ENCODE data around the gene NCK1. TPM values are rescaled to one million over a fixed set of nuclear protein-coding genes. Genes with fewer than 3 reads are reported as not detected.

Gene NCK1
- total RNA-seq, 1 donor from 2014 or later: 43.7 TPM

GRCh38 chr3:136973352-136973751, 111.3 kb downstream of the NCK1 start:
- Histone ChIP-seq H3K27me3 (ENCODE audit: insufficient read depth, low read length) (no peaks in the 10 kb centered on the region), H3K4me2 (ENCODE audit: low read length) (no peak overlapping the region), H2AFZ (ENCODE audit: low read depth, low read length) (no peak overlapping the region), H3K27ac (ENCODE audit: low read depth, low read length) (no peak overlapping the region), H3K4me3 (ENCODE audit: insufficient read depth, low read depth, low read length) (no peak overlapping the region), H4K20me1 (ENCODE audit: insufficient read depth, low read length) (no peaks in the 10 kb centered on the region), H3K9me3 (ENCODE audit: insufficient read depth, low read depth, low read length) (no peaks in the 10 kb centered on the region), H3K9ac (ENCODE audit: low read length) (no peak overlapping the region), H3K36me3 (ENCODE audit: insufficient read depth, low read length) (no peaks in the 10 kb centered on the region), H3K79me2 (ENCODE audit: insufficient read depth, low read length) (no peaks in the 10 kb centered on the region), H3K4me1 (ENCODE audit: insufficient read depth, low read length) (no peaks in the 10 kb centered on the region)
- FAIRE-seq: no peak
- no peaks in the 10 kb centered on the region for H3K4me1 Mint-ChIP-seq (ENCODE audit: low read depth, unreplicated experiment)
- peaks cover 8% of the 10 kb centered on the region for H3K36me3 Mint-ChIP-seq (ENCODE audit: low read depth, unreplicated experiment)
- no peak overlapping the region for H3K27ac Mint-ChIP-seq (ENCODE audit: unreplicated experiment)
- peaks cover 5% of the 10 kb centered on the region for H3K9me3 Mint-ChIP-seq (ENCODE audit: unreplicated experiment)
- TF ChIP-seq, protein P1, sequence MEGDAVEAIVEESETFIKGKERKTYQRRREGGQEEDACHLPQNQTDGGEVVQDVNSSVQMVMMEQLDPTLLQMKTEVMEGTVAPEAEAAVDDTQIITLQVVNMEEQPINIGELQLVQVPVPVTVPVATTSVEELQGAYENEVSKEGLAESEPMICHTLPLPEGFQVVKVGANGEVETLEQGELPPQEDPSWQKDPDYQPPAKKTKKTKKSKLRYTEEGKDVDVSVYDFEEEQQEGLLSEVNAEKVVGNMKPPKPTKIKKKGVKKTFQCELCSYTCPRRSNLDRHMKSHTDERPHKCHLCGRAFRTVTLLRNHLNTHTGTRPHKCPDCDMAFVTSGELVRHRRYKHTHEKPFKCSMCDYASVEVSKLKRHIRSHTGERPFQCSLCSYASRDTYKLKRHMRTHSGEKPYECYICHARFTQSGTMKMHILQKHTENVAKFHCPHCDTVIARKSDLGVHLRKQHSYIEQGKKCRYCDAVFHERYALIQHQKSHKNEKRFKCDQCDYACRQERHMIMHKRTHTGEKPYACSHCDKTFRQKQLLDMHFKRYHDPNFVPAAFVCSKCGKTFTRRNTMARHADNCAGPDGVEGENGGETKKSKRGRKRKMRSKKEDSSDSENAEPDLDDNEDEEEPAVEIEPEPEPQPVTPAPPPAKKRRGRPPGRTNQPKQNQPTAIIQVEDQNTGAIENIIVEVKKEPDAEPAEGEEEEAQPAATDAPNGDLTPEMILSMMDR (IDR thresholded peaks at IDR 0.05; ENCODE audit: insufficient read depth, low read depth, low read length): no peak
- no peak for TF ChIP-seq EZH2 (IDR thresholded peaks at IDR 0.05; ENCODE audit: insufficient read depth, low read length)
- H3K4me3 Mint-ChIP-seq (ENCODE audit: unreplicated experiment): no peak overlapping the region
- no peaks in the 10 kb centered on the region for H3K27me3 Mint-ChIP-seq (ENCODE audit: low read depth, unreplicated experiment)
- no peak for DNase-seq (ENCODE audit: low read depth)

DNA sequence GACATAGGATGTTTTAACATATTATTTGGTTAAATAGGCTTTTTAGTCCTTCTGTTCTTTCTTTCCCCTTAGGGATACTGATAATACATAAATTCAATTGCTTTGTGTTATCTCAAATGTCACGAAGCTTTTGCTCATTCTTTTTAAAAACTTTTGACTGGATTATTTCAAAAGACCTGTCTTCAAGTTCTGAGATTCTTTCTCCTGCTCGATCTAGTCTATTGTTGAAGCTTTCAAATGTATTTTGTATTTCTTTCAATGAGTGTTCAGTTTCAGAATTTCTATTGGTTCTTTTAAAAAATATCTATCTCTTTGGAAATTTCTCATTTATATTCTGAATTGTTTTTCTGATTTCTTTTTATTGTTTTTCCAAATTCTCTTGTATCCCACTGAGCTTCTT, 112.7 kb downstream of the NCK1 start:
- H3K36me3 Mint-ChIP-seq (ENCODE audit: low read depth, unreplicated experiment): peaks cover 8% of the 10 kb centered on the region
- H3K4me2 ChIP-seq (ENCODE audit: low read length): no peak overlapping the region
- DNase-seq (ENCODE audit: low read depth) (no peak), FAIRE-seq (no peak)
- no peak overlapping the region for H3K27ac ChIP-seq (ENCODE audit: low read depth, low read length)
- no peak overlapping the region for H3K27ac Mint-ChIP-seq (ENCODE audit: unreplicated experiment)
- no peaks in the 10 kb centered on the region for H3K9me3 ChIP-seq (ENCODE audit: insufficient read depth, low read depth, low read length)
- H3K9me3 Mint-ChIP-seq (ENCODE audit: unreplicated experiment): peaks cover 5% of the 10 kb centered on the region
- no peaks in the 10 kb centered on the region for H3K27me3 ChIP-seq (ENCODE audit: insufficient read depth, low read length)
- H3K4me3 ChIP-seq (ENCODE audit: insufficient read depth, low read depth, low read length): no peak overlapping the region
- H3K4me3 Mint-ChIP-seq (ENCODE audit: unreplicated experiment): no peak overlapping the region
- no peaks in the 10 kb centered on the region for H3K79me2 ChIP-seq (ENCODE audit: insufficient read depth, low read length)
- no peak for TF ChIP-seq EZH2 (IDR thresholded peaks at IDR 0.05; ENCODE audit: insufficient read depth, low read length)
- TF ChIP-seq, protein P1 (IDR thresholded peaks at IDR 0.05; ENCODE audit: insufficient read depth, low read depth, low read length): no peak
- no peak overlapping the region for H3K9ac ChIP-seq (ENCODE audit: low read length)
- no peak overlapping the region for H2AFZ ChIP-seq (ENCODE audit: low read depth, low read length)
- no peaks in the 10 kb centered on the region for H3K4me1 ChIP-seq (ENCODE audit: insufficient read depth, low read length)
- H3K4me1 Mint-ChIP-seq (ENCODE audit: low read depth, unreplicated experiment): no peaks in the 10 kb centered on the region
- no peaks in the 10 kb centered on the region for H3K36me3 ChIP-seq (ENCODE audit: insufficient read depth, low read length)
- H4K20me1 ChIP-seq (ENCODE audit: insufficient read depth, low read length): no peaks in the 10 kb centered on the region
- no peaks in the 10 kb centered on the region for H3K27me3 Mint-ChIP-seq (ENCODE audit: low read depth, unreplicated experiment)

DNA sequence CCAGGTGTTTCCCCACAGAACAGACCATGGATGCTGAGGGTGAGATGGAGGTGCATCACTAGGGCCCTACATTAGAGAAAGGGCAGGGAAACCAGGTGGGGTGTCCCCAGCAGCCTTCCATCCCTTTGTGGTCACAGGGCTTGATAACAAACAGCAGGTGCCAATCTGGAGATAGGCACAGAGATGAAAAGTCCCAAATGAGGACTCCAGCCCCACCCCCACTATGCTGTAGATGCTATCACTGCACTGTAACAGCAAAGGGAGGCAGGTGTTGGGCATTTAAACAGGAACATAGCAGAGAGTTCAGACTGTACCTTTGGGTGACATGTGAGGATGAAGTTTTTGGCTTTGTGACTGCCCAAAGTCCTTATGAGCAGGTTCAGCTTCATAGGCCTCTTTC, 117.2 kb downstream of the NCK1 start:
- Mint-ChIP-seq H3K27me3 (ENCODE audit: low read depth, unreplicated experiment) (no peaks in the 10 kb centered on the region), H3K36me3 (ENCODE audit: low read depth, unreplicated experiment) (peaks cover 32% of the 10 kb centered on the region), H3K4me3 (ENCODE audit: unreplicated experiment) (no peak overlapping the region), H3K27ac (ENCODE audit: unreplicated experiment) (no peak overlapping the region), H3K9me3 (ENCODE audit: unreplicated experiment) (peaks cover 10% of the 10 kb centered on the region), H3K4me1 (ENCODE audit: low read depth, unreplicated experiment) (no peaks in the 10 kb centered on the region)
- H4K20me1 ChIP-seq (ENCODE audit: insufficient read depth, low read length): no peaks in the 10 kb centered on the region
- no peaks in the 10 kb centered on the region for H3K4me1 ChIP-seq (ENCODE audit: insufficient read depth, low read length)
- H3K27ac ChIP-seq (ENCODE audit: low read depth, low read length): no peak overlapping the region
- no peak overlapping the region for H2AFZ ChIP-seq (ENCODE audit: low read depth, low read length)
- TF ChIP-seq, protein P1 (IDR thresholded peaks at IDR 0.05; ENCODE audit: insufficient read depth, low read depth, low read length): no peak
- no peak for TF ChIP-seq EZH2 (IDR thresholded peaks at IDR 0.05; ENCODE audit: insufficient read depth, low read length)
- no peak overlapping the region for H3K4me3 ChIP-seq (ENCODE audit: insufficient read depth, low read depth, low read length)
- no peaks in the 10 kb centered on the region for H3K9me3 ChIP-seq (ENCODE audit: insufficient read depth, low read depth, low read length)
- no peaks in the 10 kb centered on the region for H3K27me3 ChIP-seq (ENCODE audit: insufficient read depth, low read length)
- H3K4me2 ChIP-seq (ENCODE audit: low read length): no peak overlapping the region
- H3K9ac ChIP-seq (ENCODE audit: low read length): no peak overlapping the region
- FAIRE-seq (no peak), DNase-seq (ENCODE audit: low read depth) (no peak)
- no peaks in the 10 kb centered on the region for H3K79me2 ChIP-seq (ENCODE audit: insufficient read depth, low read length)
- no peaks in the 10 kb centered on the region for H3K36me3 ChIP-seq (ENCODE audit: insufficient read depth, low read length)
